ENCODE data around the gene TPM1.

GRCh38 chr15:63042877-63043334 lies 359 bp downstream of the TPM1 start:
- TF ChIP-seq, protein P1, sequence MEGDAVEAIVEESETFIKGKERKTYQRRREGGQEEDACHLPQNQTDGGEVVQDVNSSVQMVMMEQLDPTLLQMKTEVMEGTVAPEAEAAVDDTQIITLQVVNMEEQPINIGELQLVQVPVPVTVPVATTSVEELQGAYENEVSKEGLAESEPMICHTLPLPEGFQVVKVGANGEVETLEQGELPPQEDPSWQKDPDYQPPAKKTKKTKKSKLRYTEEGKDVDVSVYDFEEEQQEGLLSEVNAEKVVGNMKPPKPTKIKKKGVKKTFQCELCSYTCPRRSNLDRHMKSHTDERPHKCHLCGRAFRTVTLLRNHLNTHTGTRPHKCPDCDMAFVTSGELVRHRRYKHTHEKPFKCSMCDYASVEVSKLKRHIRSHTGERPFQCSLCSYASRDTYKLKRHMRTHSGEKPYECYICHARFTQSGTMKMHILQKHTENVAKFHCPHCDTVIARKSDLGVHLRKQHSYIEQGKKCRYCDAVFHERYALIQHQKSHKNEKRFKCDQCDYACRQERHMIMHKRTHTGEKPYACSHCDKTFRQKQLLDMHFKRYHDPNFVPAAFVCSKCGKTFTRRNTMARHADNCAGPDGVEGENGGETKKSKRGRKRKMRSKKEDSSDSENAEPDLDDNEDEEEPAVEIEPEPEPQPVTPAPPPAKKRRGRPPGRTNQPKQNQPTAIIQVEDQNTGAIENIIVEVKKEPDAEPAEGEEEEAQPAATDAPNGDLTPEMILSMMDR (IDR thresholded peaks at IDR 0.05) = no peak
- no peak for TF ChIP-seq ZFX (IDR thresholded peaks at IDR 0.05; ENCODE audit: borderline replicate concordance)
